Transverse colon (tissue), 4 donors: ENCODE data around the gene PTH1R. TPM values are rescaled to one million over a fixed set of nuclear protein-coding genes. Genes with fewer than 3 reads are reported as not detected.

Experiments used
- DNase-seq: peaks from one replicate; pipeline ENCODE4 v3.0.0-alpha.2; 2019
- H3K27ac ChIP-seq, 4 donors: fragments of 200-600 bp; sonication (generic); 2 replicates each; pipeline ENCODE4 v1.5.1; 2016 to 2018; ENCODE audit warnings: inconsistent platforms in 4 of 4
- H3K27me3 ChIP-seq: fragments of 200-600 bp; sonication (generic); 2 replicates; pipeline ENCODE4 v1.5.1; 2017; ENCODE audit warnings: inconsistent platforms
- H3K36me3 ChIP-seq, 4 donors: fragments of 200-600 bp; sonication (generic); 2 replicates each; pipeline ENCODE4 v1.5.1; 2017 to 2019; ENCODE audit warnings: inconsistent platforms in 4 of 4
- H3K4me1 ChIP-seq, 4 donors: fragments of 200-600 bp; sonication (generic); 2 replicates each; pipeline ENCODE4 v1.5.1; 2017 to 2020; ENCODE audit warnings: inconsistent platforms in 4 of 4
- H3K4me3 ChIP-seq, 4 donors: fragments of 200-600 bp; sonication (generic); 1 replicate in 1 of 4; 2 replicates in 3 of 4; pipeline versions ENCODE4 v1.5.1 to v1.6.1; 2017 to 2019; ENCODE audit warnings: inconsistent platforms in 4 of 4
- H3K9me3 ChIP-seq, 2 donors: fragments of 200-600 bp; sonication (generic); 2 replicates each; pipeline ENCODE4 v1.5.1; 2017 to 2019; ENCODE audit warnings: inconsistent platforms in 2 of 2
- EP300 ChIP-seq: sonication (generic); formaldehyde crosslinking; IDR thresholded peaks from one replicate; pipeline ENCODE4 v1.6.1; 2017; ENCODE audit warnings: antibody characterized with exemption, low read depth
- POLR2A ChIP-seq: fragments of 450-650 bp; IDR thresholded peaks from one replicate; pipeline ENCODE4 v1.6.1; 2016; ENCODE audit warnings: antibody characterized with exemption, mild to moderate bottlenecking, moderate library complexity
- POLR2AphosphoS5 ChIP-seq, 3 donors: sonication (generic); formaldehyde crosslinking; IDR thresholded peaks; one replicate each; pipeline ENCODE4 v1.6.1; 2016; ENCODE audit warnings: antibody characterized with exemption in 3 of 3
- WGBS, 2 donors: methylation state at CpG; one replicate each; pipeline ENCODE4 v1.1.5; 2018; ENCODE audit warnings: low coverage in 1 of 2; 5-methylcytosine and 5-hydroxymethylcytosine counted together
- in situ Hi-C, 4 donors: fragments of 200-750 bp; cut with MboI; loops; one replicate each; pipeline versions ENCODE4 v1.15.0 to v1.15.1; 2017; ENCODE audit warnings: low sequenced_read_pairs in 3 of 4, low pct_ligation_motif_present in 1 of 4, low pct_unique_long_range_greater_than_20kb in 1 of 4
- intact Hi-C: fragments of 100-400 bp; cut with DNase I; formaldehyde crosslinking; loops from one replicate; pipeline ENCODE4 v1.15.1; 2023; ENCODE audit warnings: low total_unique reads
- total RNA-seq, 4 donors: library from RNA; depleted of rRNA; stranded (reverse); fragments of >200 nt; gene quantifications; one replicate each; pipeline ENCODE4 v1.1.0, GENCODE V29; 2016
- TF ChIP-seq, protein P1 (sequence below), 5 experiments: fragments of 200-600 bp in 3 of 5; fragments of 450-650 bp in 2 of 5; sonication (generic) in 3 of 5; IDR thresholded peaks; 1 replicate in 2 of 5; 2 replicates in 3 of 5; pipeline ENCODE4 v1.5.1; 2016 to 2017; ENCODE audit warnings: antibody characterized with exemption in 5 of 5, inconsistent platforms in 3 of 5, mild to moderate bottlenecking in 2 of 5, moderate library complexity in 1 of 5

Gene PTH1R
- total RNA-seq, 4 donors from 2014 or later = 0.60 to 2.5 (median 1.4) TPM; not detected in 1

GRCh38 chr3:46854555-46854991, 22.9 kb upstream of the PTH1R start:
- H3K27ac ChIP-seq = no peak overlapping the region

GRCh38 chr3:46856576-46857471, 20.7 kb upstream of the PTH1R start:
- no peak for TF ChIP-seq POLR2AphosphoS5 (IDR thresholded peaks at IDR 0.05)
- no peak for TF ChIP-seq POLR2A
- TF ChIP-seq, protein P1, sequence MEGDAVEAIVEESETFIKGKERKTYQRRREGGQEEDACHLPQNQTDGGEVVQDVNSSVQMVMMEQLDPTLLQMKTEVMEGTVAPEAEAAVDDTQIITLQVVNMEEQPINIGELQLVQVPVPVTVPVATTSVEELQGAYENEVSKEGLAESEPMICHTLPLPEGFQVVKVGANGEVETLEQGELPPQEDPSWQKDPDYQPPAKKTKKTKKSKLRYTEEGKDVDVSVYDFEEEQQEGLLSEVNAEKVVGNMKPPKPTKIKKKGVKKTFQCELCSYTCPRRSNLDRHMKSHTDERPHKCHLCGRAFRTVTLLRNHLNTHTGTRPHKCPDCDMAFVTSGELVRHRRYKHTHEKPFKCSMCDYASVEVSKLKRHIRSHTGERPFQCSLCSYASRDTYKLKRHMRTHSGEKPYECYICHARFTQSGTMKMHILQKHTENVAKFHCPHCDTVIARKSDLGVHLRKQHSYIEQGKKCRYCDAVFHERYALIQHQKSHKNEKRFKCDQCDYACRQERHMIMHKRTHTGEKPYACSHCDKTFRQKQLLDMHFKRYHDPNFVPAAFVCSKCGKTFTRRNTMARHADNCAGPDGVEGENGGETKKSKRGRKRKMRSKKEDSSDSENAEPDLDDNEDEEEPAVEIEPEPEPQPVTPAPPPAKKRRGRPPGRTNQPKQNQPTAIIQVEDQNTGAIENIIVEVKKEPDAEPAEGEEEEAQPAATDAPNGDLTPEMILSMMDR (IDR thresholded peaks at IDR 0.05) = no peak
- no peak for TF ChIP-seq EP300
- no peak for DNase-seq
- Histone ChIP-seq H3K27me3 (no peaks in the 10 kb centered on the region), H3K27ac (no peak overlapping the region), H3K36me3 (no peaks in the 10 kb centered on the region), H3K4me1 (no peaks in the 10 kb centered on the region), H3K4me3 (no peak overlapping the region), H3K9me3 (no peaks in the 10 kb centered on the region)
- intact Hi-C loops = no loop called here
- WGBS, 2 donors = 40 to 88% methylated on average over 1 to 17 of the region's 17 CpGs
- in situ Hi-C loops = loop anchor here in 3 of 4 donors (25.0 kb wide), 3 partner anchors 145 to 505 kb away; partner anchors contain the start of genes PRSS50 (in 1 of the 3) and TMIE (in 1 of the 3)

More at GRCh38 chr3:46854555-46854991, 22.9 kb upstream of the PTH1R start:
- TF ChIP-seq, protein P1 (IDR thresholded peaks at IDR 0.05) = no peak
- TF ChIP-seq POLR2A (no peak), EP300 (no peak), POLR2AphosphoS5 (IDR thresholded peaks at IDR 0.05) (no peak)
- 84 to 100% methylated on average over 1 to 5 of the region's 5 CpGs for WGBS, 2 donors
- no peaks in the 10 kb centered on the region for H3K9me3 ChIP-seq
- in situ Hi-C loops = loop anchor here in 3 of 4 donors (25.0 kb wide), 3 partner anchors 142 to 508 kb away; partner anchors contain the start of genes PRSS50 (in 1 of the 3) and TMIE (in 1 of the 3)
- no peak for DNase-seq
- no peaks in the 10 kb centered on the region for H3K27me3 ChIP-seq
- intact Hi-C loops = no loop called here
- no peaks in the 10 kb centered on the region for H3K36me3 ChIP-seq
- H3K4me3 ChIP-seq = no peak overlapping the region
- no peaks in the 10 kb centered on the region for H3K4me1 ChIP-seq

DNA sequence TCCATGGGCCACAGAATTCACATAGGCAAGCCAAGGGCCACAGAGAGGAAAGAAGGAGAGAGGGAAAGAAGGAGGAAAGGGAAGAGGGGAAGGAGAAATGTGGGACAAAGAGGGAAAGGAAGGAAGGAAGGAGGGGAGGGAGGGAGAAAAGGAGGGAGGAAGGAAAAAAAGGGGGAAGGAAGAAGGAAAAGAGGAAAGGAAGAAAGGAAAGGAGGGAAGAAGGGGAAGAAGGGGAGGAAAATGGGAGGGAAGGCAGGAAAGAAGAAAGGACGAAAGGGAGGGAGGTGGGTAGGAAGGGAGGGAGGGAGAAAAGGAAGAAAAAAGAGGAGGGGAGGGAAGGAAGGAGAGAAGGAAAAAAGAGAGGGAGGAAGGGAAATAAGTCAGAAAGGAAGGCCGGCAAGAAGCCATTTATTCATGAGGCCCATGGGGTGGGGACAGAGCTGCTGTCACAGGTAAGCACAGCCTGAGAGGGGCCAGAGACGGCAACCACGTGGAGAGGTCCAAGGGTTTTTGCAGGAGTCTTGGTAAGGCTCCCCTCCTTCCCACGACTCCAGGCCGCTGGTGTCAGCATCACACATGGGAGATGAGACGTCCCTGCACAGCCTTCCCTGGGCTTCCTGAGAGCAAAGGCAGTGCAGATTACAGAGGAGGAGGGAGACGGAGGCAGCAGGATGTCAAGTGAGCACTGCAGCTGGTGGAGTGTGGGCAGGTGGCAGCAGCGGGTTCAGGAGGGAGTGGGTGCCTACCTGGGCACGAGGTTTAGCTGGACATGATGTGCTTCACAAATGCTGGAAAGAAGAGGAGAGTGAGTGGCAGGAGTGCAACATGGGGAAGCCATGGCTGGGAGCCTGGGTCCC, 19.8 kb upstream of the PTH1R start:
- intact Hi-C loops = no loop called here
- Histone ChIP-seq H3K36me3 (no peaks in the 10 kb centered on the region), H3K27ac (no peak overlapping the region), H3K27me3 (no peaks in the 10 kb centered on the region), H3K4me3 (no peak overlapping the region), H3K4me1 (no peaks in the 10 kb centered on the region), H3K9me3 (no peaks in the 10 kb centered on the region)
- TF ChIP-seq EP300 (no peak), POLR2A (no peak), POLR2AphosphoS5 (IDR thresholded peaks at IDR 0.05) (no peak)
- TF ChIP-seq, protein P1 (IDR thresholded peaks at IDR 0.05) = no peak
- in situ Hi-C loops = loop anchor here in 3 of 4 donors (25.0 kb wide), 3 partner anchors 145 to 505 kb away; partner anchors contain the start of genes PRSS50 (in 1 of the 3) and TMIE (in 1 of the 3)
- 64 to 78% methylated on average over 8 to 10 of the region's 10 CpGs for WGBS, 2 donors
- no peak for DNase-seq
